GM21723 (cell line): Measurements from ENCODE around the gene ITGA11.
"Not testable (repeated sequence)": the region's sequence is repeated elsewhere in the genome, so short reads cannot be mapped to it uniquely, and the experiment has no call there.

Experiments
- ATAC-seq: cut with Tn5 transposase; IDR thresholded peaks from one replicate; pipeline ENCODE4 v1.9.1; 2021; ENCODE audit warnings: mild to moderate bottlenecking, moderate library complexity; ENCODE audit not compliant: unreplicated experiment

Gene ITGA11

GRCh38 chr15:68425428-68426060, 6.4 kb downstream of the ITGA11 start:
- no peak for ATAC-seq

GRCh38 chr15:68424754-68425390, 7.1 kb downstream of the ITGA11 start:
- ATAC-seq = no peak

GRCh38 chr15:68423359-68424296, 8.3 kb downstream of the ITGA11 start:
- no peak for ATAC-seq

- not testable (repeated sequence) for ATAC-seq
These were observed 9.4 kb downstream of the ITGA11 start for GRCh38 chr15:68422403-68423145.

- no peak for ATAC-seq
These were observed 10.1 kb downstream of the ITGA11 start for GRCh38 chr15:68421798-68422402.

- no peak for ATAC-seq
These were observed 10.8 kb downstream of the ITGA11 start for GRCh38 chr15:68421115-68421551.

- no peak for ATAC-seq
These were observed 11.7 kb downstream of the ITGA11 start for GRCh38 chr15:68420186-68420684.

- ATAC-seq = no peak
These were observed 12.4 kb downstream of the ITGA11 start for GRCh38 chr15:68419301-68420175.

- ATAC-seq = no peak
These were observed 13.3 kb downstream of the ITGA11 start for GRCh38 chr15:68418611-68419161.

GRCh38 chr15:68417897-68418296, 14.1 kb downstream of the ITGA11 start:
- ATAC-seq = no peak

- ATAC-seq = no peak
These were observed 14.9 kb downstream of the ITGA11 start for GRCh38 chr15:68417051-68417450.

- no peak for ATAC-seq
These were observed 15.8 kb downstream of the ITGA11 start for GRCh38 chr15:68416158-68416535.

GRCh38 chr15:68415501-68416157, 16.3 kb downstream of the ITGA11 start:
- no peak for ATAC-seq

- no peak for ATAC-seq
These were observed 16.9 kb downstream of the ITGA11 start for GRCh38 chr15:68415061-68415460.

- no peak for ATAC-seq
These were observed 17.4 kb downstream of the ITGA11 start for GRCh38 chr15:68414591-68414990.

- no peak for ATAC-seq
These were observed 17.8 kb downstream of the ITGA11 start for GRCh38 chr15:68414206-68414555.

GRCh38 chr15:68413363-68414205, 18.4 kb downstream of the ITGA11 start:
- ATAC-seq = no peak

GRCh38 chr15:68412218-68412617, 19.7 kb downstream of the ITGA11 start:
- no peak for ATAC-seq
